Activated naive CD4-positive, alpha-beta T cell (primary cell): ENCODE results near the gene MYEF2.

Experiments used
- DNase-seq, 4 experiments: peaks; one replicate each; lab custom pipeline; 2025; lab: John Stamatoyannopoulos, UW

Gene MYEF2

GRCh38 chr15:48177766-48178647 lies at the start of gene MYEF2:
MYEF2 (minus strand) TSS chr15:48178295; CDS start chr15:48178237, 58 bp downstream.
- DNase-seq: peak in 3 of 4 experiments; percentile 11 to 38 (median 34)

GRCh38 chr15:48225771-48226170 lies 47.7 kb upstream of the MYEF2 start:
- no peak for DNase-seq

- DNase-seq: no peak
These were observed 44.5 kb upstream of the MYEF2 start for GRCh38 chr15:48222627-48223026.

- no peak for DNase-seq
These were observed 43.8 kb upstream of the MYEF2 start for GRCh38 chr15:48221885-48222284.

- no peak for DNase-seq
These were observed 43.2 kb upstream of the MYEF2 start for GRCh38 chr15:48221261-48221660.

- DNase-seq: no peak
These were observed 27.9 kb upstream of the MYEF2 start, which contains the start of gene SLC12A1 for GRCh38 chr15:48205981-48206380. SLC12A1 (plus strand) TSS chr15:48206302; CDS start chr15:48207720, 1,418 bp downstream.

- no peak for DNase-seq
These were observed 24.0 kb upstream of the MYEF2 start for GRCh38 chr15:48202068-48202467.

- DNase-seq: no peak
These were observed 13.6 kb upstream of the MYEF2 start, which contains the start of gene CTXN2 for GRCh38 chr15:48191574-48192225. CTXN2 (plus strand) TSS chr15:48191665; CDS start chr15:48201301, 9,636 bp downstream.

- peak in 2 of 4 experiments; percentile 1 for DNase-seq
These were observed 13.0 kb upstream of the MYEF2 start for GRCh38 chr15:48190932-48191573.

GRCh38 chr15:48186271-48186670 lies 8.2 kb upstream of the MYEF2 start:
- DNase-seq: no peak

- no peak for DNase-seq
These were observed 7.4 kb upstream of the MYEF2 start for GRCh38 chr15:48185529-48185928.

GRCh38 chr15:48182749-48183148 lies 4.7 kb upstream of the MYEF2 start:
- no peak for DNase-seq

GRCh38 chr15:48178648-48178931 lies 495 bp upstream of the MYEF2 start:
- DNase-seq: no peak

- DNase-seq: no peak
These were observed 721 bp downstream of the MYEF2 start for GRCh38 chr15:48177383-48177765.

GRCh38 chr15:48176957-48177356 lies 1.1 kb downstream of the MYEF2 start:
- DNase-seq: no peak

- DNase-seq: no peak
These were observed 2.0 kb downstream of the MYEF2 start for GRCh38 chr15:48176112-48176511.

GRCh38 chr15:48175126-48175525 lies 3.0 kb downstream of the MYEF2 start:
- no peak for DNase-seq

- no peak for DNase-seq
These were observed 7.1 kb downstream of the MYEF2 start for GRCh38 chr15:48170981-48171380.

GRCh38 chr15:48168616-48169015 lies 9.5 kb downstream of the MYEF2 start:
- no peak for DNase-seq

- DNase-seq: no peak
These were observed 24.6 kb downstream of the MYEF2 start for GRCh38 chr15:48153526-48153925.

GRCh38 chr15:48149858-48150257 lies 28.2 kb downstream of the MYEF2 start:
- no peak for DNase-seq

- DNase-seq: no peak
These were observed 30.7 kb downstream of the MYEF2 start for GRCh38 chr15:48147358-48147757.

- DNase-seq: no peak
These were observed 32.2 kb downstream of the MYEF2 start for GRCh38 chr15:48145923-48146322.
